GM12874 (cell line): ENCODE results near the gene CNTN4.

Source experiments
- TF ChIP-seq, protein P1 (sequence below): IDR thresholded peaks from 2 replicates; pipeline ENCODE4 v1.5.1; 2011; ENCODE audit warnings: low read depth, mild to moderate bottlenecking, control low read depth, low read length, moderate library complexity; ENCODE audit not compliant: insufficient read depth

The CNTN4 gene

DNA sequence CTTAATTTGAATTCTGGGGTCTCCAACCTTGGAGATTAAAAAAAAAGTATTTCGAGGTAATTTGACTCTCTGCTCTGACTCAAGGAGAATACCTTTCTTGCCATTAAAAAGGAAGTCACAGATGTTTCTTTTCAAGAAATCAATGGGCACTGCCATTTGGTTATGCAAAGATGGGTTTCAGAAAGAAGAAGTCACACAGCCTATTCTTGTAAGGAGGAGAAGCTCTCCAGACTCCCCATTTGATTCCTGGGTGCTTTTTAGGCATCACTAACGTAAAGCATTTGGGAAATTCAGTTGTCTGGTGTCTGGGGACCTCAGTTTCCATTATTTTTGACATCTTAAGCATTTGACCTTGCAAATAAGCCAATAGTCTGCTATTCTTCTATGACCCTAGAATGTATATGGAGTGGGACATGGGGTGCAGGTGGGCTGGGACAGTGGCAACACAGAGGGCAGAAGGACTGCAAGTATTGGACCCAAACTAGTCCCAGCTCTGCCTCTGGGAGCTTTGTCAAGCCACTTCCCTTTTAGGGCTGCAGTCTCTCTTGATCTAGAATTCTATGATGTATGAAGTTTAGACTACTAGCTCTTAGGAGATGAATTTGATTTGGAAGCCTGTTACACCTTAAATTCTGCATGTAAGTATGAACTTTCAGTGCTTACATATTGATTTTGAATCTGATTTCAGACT, 983.7 kb downstream of the CNTN4 start:
- TF ChIP-seq, protein P1, sequence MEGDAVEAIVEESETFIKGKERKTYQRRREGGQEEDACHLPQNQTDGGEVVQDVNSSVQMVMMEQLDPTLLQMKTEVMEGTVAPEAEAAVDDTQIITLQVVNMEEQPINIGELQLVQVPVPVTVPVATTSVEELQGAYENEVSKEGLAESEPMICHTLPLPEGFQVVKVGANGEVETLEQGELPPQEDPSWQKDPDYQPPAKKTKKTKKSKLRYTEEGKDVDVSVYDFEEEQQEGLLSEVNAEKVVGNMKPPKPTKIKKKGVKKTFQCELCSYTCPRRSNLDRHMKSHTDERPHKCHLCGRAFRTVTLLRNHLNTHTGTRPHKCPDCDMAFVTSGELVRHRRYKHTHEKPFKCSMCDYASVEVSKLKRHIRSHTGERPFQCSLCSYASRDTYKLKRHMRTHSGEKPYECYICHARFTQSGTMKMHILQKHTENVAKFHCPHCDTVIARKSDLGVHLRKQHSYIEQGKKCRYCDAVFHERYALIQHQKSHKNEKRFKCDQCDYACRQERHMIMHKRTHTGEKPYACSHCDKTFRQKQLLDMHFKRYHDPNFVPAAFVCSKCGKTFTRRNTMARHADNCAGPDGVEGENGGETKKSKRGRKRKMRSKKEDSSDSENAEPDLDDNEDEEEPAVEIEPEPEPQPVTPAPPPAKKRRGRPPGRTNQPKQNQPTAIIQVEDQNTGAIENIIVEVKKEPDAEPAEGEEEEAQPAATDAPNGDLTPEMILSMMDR = no peak

DNA sequence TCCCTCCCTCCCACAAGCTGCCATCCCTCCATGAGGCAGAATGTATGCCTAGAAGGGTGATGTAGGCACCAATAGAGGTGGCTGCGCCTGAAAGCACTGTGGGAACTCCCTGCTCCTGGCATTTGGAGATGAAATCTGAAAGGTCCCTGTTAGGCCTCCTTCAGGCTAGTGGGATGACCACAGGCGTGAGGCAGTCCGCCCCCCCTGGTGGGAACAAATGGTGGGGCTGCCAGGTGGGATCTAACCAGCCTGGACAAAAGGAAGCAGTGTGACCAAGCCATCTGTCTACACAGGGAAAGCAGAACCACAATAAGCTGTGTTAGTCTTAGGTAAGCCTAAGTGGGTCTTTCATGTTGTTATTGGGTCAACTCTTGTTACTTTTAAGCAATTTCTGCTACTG, 986.2 kb downstream of the CNTN4 start:
- TF ChIP-seq, protein P1 = no peak

DNA sequence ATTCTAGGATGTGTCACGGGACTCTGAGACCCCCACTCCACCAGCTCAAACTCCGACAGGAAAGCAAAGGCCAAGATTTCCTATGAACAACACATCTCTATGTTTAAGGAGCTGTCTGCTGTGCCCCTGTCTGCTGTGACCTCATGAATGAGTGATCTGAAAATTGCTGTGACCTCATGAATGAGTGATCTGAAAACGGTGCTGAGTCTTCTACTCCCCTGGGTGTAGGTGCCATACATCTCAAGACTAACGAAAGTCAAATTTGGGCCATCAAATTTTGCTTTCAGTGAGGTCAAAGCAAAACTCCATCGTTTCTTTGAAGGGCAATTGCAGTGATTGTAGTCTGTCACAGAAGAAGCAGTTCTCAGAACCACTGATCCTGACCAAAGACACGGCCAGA, 987.1 kb downstream of the CNTN4 start:
- TF ChIP-seq, protein P1 = no peak

- TF ChIP-seq, protein P1 = no peak
Observed at GRCh38 chr3:3086239-3086638, 987.6 kb downstream of the CNTN4 start.

- TF ChIP-seq, protein P1 = no peak
Observed at GRCh38 chr3:3087279-3087678, 988.6 kb downstream of the CNTN4 start.

- TF ChIP-seq, protein P1 = no peak
Observed at GRCh38 chr3:3087716-3088465, 989.2 kb downstream of the CNTN4 start.

- TF ChIP-seq, protein P1 = 0 out of 2 replicates have a peak, but pooled peaks have one; percentile 42
Observed at GRCh38 chr3:3089017-3089416, 990.4 kb downstream of the CNTN4 start.
